Measurements from ENCODE around the gene RAMP3. TPM values are rescaled to one million over a fixed set of nuclear protein-coding genes. Genes with fewer than 3 reads are reported as not detected.

Gene RAMP3
- total and polyA plus RNA-seq, 4 donors, result 8.9 to 12.4 (median 10.3) TPM

DNA sequence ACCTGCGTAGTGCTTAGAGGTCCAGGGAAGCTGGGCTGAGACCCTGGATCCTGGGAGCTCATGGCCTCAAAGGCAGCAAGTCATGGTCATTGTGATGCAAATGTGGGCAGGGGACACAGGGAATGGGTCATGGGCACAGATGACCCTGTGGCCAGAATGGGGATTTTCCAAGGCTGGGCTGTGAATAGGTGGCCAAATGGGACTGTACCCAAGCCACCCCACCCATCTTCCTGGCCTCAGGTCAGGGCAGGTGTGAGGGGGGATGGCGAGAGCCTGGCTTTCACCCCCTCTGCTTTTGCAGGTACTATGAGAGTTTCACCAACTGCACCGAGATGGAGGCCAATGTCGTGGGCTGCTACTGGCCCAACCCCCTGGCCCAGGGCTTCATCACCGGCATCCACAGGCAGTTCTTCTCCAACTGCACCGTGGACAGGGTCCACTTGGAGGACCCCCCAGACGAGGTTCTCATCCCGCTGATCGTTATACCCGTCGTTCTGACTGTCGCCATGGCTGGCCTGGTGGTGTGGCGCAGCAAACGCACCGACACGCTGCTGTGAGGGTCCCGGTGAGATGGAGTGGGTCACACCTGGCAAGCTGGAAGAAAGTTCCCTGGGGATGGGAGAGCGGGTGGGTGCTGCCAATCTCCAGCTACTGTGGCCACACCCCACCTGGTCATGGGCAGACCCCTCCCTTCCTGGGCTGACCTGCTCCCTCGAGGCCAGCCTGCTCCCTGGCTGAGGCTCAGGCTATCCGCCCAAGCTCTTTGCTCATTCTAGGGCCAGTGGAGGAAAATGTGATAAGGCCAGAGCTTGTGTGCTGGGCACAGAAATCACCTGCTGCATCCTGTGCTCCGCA, 25.5 kb downstream of the RAMP3 start:
- Histone ChIP-seq H3K36me3 (ENCODE audit: control insufficient read depth, insufficient read depth, low read length) (peaks cover 5% of the 10 kb centered on the region), H3K4me1 (ENCODE audit: control insufficient read depth, insufficient read depth, low read length) (peaks cover 11% of the 10 kb centered on the region), H3K9me3 (ENCODE audit: control insufficient read depth, insufficient read depth, low read length) (no peaks in the 10 kb centered on the region), H3K4me3 (ENCODE audit: low read depth, low read length) (no peak overlapping the region), H3K27me3 (ENCODE audit: control insufficient read depth, insufficient read depth, low read length) (no peaks in the 10 kb centered on the region), H3K27ac (ENCODE audit: low read depth, low read length) (no peak overlapping the region)
- 91% methylated on average over 20 of the region's 21 CpGs for WGBS (ENCODE audit: insufficient coverage)
- no peak for DNase-seq (ENCODE audit: low read depth in 4 of 6, low spot score in 6 of 6)

DNA sequence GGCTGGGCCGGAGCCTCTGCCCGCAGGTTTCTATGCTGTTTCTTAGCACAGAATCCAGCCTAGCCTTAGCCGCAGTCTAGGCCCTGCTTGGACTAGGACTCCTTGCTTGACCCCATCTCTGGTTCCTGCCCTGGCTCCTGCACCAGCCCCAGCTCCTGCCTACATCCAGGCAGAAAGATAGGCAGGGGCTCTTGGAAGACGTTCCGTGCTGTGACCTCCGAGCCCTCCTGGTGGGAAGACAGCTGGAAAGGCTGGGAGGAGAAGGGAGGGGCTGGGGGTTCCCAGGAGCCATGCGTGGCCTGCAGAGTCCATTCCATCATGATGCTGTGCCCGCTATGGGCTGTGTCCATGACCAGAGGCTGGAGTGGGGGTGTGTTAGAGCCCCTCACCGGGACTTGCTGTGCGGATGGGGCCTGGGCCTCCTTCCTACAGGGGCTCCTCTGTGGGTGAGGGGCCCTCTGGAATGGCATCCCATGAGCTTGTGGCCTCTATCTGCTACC, 26.2 kb downstream of the RAMP3 start:
- DNase-seq (ENCODE audit: low read depth in 4 of 6, low spot score in 6 of 6), result no peak
- WGBS (ENCODE audit: insufficient coverage), result 79% methylated on average over 7 of the region's 10 CpGs
- peaks cover 11% of the 10 kb centered on the region for H3K4me1 ChIP-seq (ENCODE audit: control insufficient read depth, insufficient read depth, low read length)
- H3K9me3 ChIP-seq (ENCODE audit: control insufficient read depth, insufficient read depth, low read length), result no peaks in the 10 kb centered on the region
- no peak overlapping the region for H3K27ac ChIP-seq (ENCODE audit: low read depth, low read length)
- peaks cover 5% of the 10 kb centered on the region for H3K36me3 ChIP-seq (ENCODE audit: control insufficient read depth, insufficient read depth, low read length)
- H3K27me3 ChIP-seq (ENCODE audit: control insufficient read depth, insufficient read depth, low read length), result no peaks in the 10 kb centered on the region
- no peak overlapping the region for H3K4me3 ChIP-seq (ENCODE audit: low read depth, low read length)

- H3K27me3 ChIP-seq (ENCODE audit: control insufficient read depth, insufficient read depth, low read length), result no peaks in the 10 kb centered on the region
- 90% methylated on average over 5 of the region's 7 CpGs for WGBS (ENCODE audit: insufficient coverage)
- DNase-seq (ENCODE audit: low read depth in 4 of 6, low spot score in 6 of 6), result no peak
- H3K36me3 ChIP-seq (ENCODE audit: control insufficient read depth, insufficient read depth, low read length), result peaks cover 5% of the 10 kb centered on the region
- no peak overlapping the region for H3K27ac ChIP-seq (ENCODE audit: low read depth, low read length)
- H3K4me1 ChIP-seq (ENCODE audit: control insufficient read depth, insufficient read depth, low read length), result peaks cover 11% of the 10 kb centered on the region
- no peak overlapping the region for H3K4me3 ChIP-seq (ENCODE audit: low read depth, low read length)
- H3K9me3 ChIP-seq (ENCODE audit: control insufficient read depth, insufficient read depth, low read length), result no peaks in the 10 kb centered on the region
These were observed 26.9 kb downstream of the RAMP3 start for GRCh38 chr7:45184326-45185027.

DNA sequence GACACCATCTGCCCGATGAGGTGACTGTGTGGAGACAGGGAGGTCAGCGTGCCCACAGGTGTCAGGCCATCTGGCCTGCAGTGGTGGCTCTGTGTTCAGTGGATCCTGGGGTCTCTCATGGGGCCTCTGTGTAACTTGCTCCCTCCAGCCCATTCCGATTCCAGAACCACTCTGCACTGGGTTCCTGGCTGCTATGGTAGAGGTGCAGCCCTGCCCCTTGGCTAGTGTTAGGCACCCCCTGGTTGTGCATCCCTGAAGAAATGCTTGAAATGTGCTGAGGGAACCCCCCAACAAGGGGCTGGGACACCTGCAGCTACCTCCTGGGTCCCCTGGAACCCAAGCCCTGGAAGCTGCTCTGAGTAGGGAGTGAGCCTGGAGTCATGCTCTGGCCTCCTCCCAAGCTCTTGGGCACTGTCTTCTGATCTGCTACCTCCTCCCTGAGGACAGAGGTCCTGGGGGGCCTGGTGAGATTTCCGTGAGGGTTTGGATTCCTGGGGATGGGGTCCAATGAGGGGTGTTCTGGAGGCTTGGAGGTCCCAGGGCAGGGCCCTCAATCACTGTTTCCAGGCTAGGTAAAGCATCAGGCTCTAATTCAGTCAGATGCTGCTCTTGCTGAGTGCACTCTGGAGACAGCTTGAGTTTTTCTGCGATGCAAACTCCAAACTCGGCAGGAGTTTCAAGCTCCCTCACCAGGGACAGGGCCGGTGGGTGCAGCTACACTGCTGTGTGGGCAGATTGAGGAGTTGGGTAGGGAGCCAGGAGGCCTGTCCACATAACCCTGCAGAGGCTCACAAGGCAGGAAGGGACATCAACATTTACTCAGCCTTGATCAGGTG, 27.7 kb downstream of the RAMP3 start:
- WGBS (ENCODE audit: insufficient coverage), result 74% methylated on average over 6 of the region's 7 CpGs
- Histone ChIP-seq H3K4me1 (ENCODE audit: control insufficient read depth, insufficient read depth, low read length) (peaks cover 11% of the 10 kb centered on the region), H3K27ac (ENCODE audit: low read depth, low read length) (no peak overlapping the region), H3K4me3 (ENCODE audit: low read depth, low read length) (no peak overlapping the region), H3K27me3 (ENCODE audit: control insufficient read depth, insufficient read depth, low read length) (no peaks in the 10 kb centered on the region), H3K9me3 (ENCODE audit: control insufficient read depth, insufficient read depth, low read length) (no peaks in the 10 kb centered on the region), H3K36me3 (ENCODE audit: control insufficient read depth, insufficient read depth, low read length) (peaks cover 5% of the 10 kb centered on the region)
- peak in 1 of 6 donors; percentile 34 for DNase-seq (ENCODE audit: low read depth in 4 of 6, low spot score in 6 of 6)

DNA sequence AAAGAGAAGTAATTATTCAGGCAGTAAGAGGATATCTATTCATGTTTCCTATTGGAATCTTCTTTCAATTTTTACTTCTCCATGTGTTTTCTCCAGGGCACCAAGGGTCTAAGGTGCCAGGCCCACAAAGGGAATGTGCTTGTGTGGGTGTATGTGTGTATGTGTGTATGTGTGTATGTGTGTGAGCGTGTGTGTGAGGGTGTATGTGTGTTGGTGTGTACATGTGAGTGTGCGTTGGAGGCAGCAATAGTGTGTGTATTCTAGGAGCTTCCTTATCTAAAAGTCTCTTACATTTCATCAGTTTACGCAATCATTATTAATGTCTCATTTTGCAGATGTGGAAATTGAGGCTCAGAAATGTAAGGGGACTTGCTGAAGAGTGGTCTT, 28.3 kb downstream of the RAMP3 start:
- H3K27me3 ChIP-seq (ENCODE audit: control insufficient read depth, insufficient read depth, low read length), result no peaks in the 10 kb centered on the region
- no peaks in the 10 kb centered on the region for H3K9me3 ChIP-seq (ENCODE audit: control insufficient read depth, insufficient read depth, low read length)
- H3K4me3 ChIP-seq (ENCODE audit: low read depth, low read length), result no peak overlapping the region
- DNase-seq (ENCODE audit: low read depth in 4 of 6, low spot score in 6 of 6), result no peak
- H3K27ac ChIP-seq (ENCODE audit: low read depth, low read length), result no peak overlapping the region
- H3K4me1 ChIP-seq (ENCODE audit: control insufficient read depth, insufficient read depth, low read length), result peaks cover 17% of the 10 kb centered on the region
- peaks cover 5% of the 10 kb centered on the region for H3K36me3 ChIP-seq (ENCODE audit: control insufficient read depth, insufficient read depth, low read length)
- WGBS (ENCODE audit: insufficient coverage), result no CpG with 5 or more reads among the region's 3 CpGs

DNA sequence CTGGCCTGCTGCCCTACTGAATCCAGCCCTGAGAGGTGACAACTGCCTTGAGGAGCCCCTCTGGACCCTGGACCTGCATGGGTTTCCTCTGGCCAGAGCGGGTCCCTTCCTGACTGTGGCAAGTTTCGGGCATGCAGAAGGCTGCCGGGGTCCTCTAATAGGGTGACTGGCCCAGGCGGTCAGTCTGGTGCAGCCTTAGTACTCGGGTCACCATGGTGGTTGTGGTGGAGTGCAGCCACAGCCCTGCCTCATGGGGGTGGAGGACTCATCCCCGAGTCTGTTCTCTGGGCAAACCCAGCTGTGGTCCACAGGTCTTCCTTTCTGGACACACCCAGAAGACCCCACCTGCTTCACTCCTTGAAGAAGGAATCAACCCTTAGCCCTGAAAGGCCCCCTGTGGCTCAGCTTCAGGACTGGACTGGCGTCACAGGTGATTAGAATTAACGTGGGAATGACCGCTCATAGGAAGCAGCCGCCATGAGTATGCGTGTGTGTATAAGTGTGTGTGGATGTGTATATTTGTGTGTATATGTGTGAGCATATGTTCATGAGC, 28.7 kb downstream of the RAMP3 start:
- no peak overlapping the region for H3K27ac ChIP-seq (ENCODE audit: low read depth, low read length)
- WGBS (ENCODE audit: insufficient coverage), result 92% methylated on average over 11 of the region's 11 CpGs

GRCh38 chr7:45187089-45187945, 29.7 kb downstream of the RAMP3 start:
- DNase-seq (ENCODE audit: low read depth in 4 of 6, low spot score in 6 of 6), result no peak

More for the DNA sequence above, 28.7 kb downstream of the RAMP3 start:
- no peaks in the 10 kb centered on the region for H3K9me3 ChIP-seq (ENCODE audit: control insufficient read depth, insufficient read depth, low read length)
- H3K27me3 ChIP-seq (ENCODE audit: control insufficient read depth, insufficient read depth, low read length), result no peaks in the 10 kb centered on the region
- H3K4me3 ChIP-seq (ENCODE audit: low read depth, low read length), result no peak overlapping the region
- H3K36me3 ChIP-seq (ENCODE audit: control insufficient read depth, insufficient read depth, low read length), result peaks cover 5% of the 10 kb centered on the region
- peaks cover 22% of the 10 kb centered on the region for H3K4me1 ChIP-seq (ENCODE audit: control insufficient read depth, insufficient read depth, low read length)
- no peak for DNase-seq (ENCODE audit: low read depth in 4 of 6, low spot score in 6 of 6)

DNA sequence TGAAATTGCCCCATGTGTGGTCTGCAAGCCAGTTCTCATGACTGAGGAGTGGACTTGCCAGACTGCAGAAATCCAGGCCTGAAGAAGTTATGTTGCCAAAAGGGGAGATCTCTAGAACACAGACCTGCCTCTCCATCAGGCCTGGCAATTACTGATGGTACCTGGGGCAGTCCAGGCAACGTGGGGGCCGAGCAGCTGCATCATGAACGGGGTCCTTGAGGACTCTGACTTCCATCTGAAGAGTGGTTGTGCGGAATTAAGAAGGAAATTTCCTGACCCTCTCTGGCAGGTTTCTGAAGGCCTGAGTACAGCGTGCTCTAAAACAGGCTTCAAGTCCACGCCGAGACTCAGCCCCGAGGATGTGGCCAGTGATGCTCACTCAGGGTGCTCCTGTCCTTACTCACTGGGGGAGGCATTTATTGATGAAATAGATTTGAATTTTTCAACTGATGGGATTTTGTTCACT, 30.4 kb downstream of the RAMP3 start:
- Histone ChIP-seq H3K27ac (ENCODE audit: low read depth, low read length) (no peak overlapping the region), H3K4me3 (ENCODE audit: low read depth, low read length) (no peak overlapping the region), H3K27me3 (ENCODE audit: control insufficient read depth, insufficient read depth, low read length) (no peaks in the 10 kb centered on the region), H3K4me1 (ENCODE audit: control insufficient read depth, insufficient read depth, low read length) (peaks cover 26% of the 10 kb centered on the region), H3K9me3 (ENCODE audit: control insufficient read depth, insufficient read depth, low read length) (no peaks in the 10 kb centered on the region), H3K36me3 (ENCODE audit: control insufficient read depth, insufficient read depth, low read length) (peaks cover 5% of the 10 kb centered on the region)
- DNase-seq (ENCODE audit: low read depth in 4 of 6, low spot score in 6 of 6), result no peak
- 92% methylated on average over 7 of the region's 8 CpGs for WGBS (ENCODE audit: insufficient coverage)

More at GRCh38 chr7:45187089-45187945, 29.7 kb downstream of the RAMP3 start:
- H3K36me3 ChIP-seq (ENCODE audit: control insufficient read depth, insufficient read depth, low read length), result peaks cover 5% of the 10 kb centered on the region
- no peak overlapping the region for H3K4me3 ChIP-seq (ENCODE audit: low read depth, low read length)
- WGBS (ENCODE audit: insufficient coverage), result 94% methylated on average over 3 of the region's 9 CpGs
- no peaks in the 10 kb centered on the region for H3K27me3 ChIP-seq (ENCODE audit: control insufficient read depth, insufficient read depth, low read length)
- no peaks in the 10 kb centered on the region for H3K9me3 ChIP-seq (ENCODE audit: control insufficient read depth, insufficient read depth, low read length)
- no peak overlapping the region for H3K27ac ChIP-seq (ENCODE audit: low read depth, low read length)
- H3K4me1 ChIP-seq (ENCODE audit: control insufficient read depth, insufficient read depth, low read length), result peaks cover 26% of the 10 kb centered on the region
